H1 (cell line): Measurements from ENCODE around the gene POLR2C. TPM values are rescaled to one million over a fixed set of nuclear protein-coding genes. Genes with fewer than 3 reads are reported as not detected.
A peak's percentile ranks its signal among the peaks of the same experiment; 100 is the strongest.
"Not testable (repeated sequence)": the region's sequence is repeated elsewhere in the genome, so short reads cannot be mapped to it uniquely, and the experiment has no call there.

Experiments
- CTCF ChIA-PET: fragments of 300-600 bp; sonication (Branson Sonifier 250); formaldehyde crosslinking; loops from one replicate; lab custom pipeline; 2021; ENCODE audit not compliant: partially characterized antibody; lab: Charles Lee
- POLR2A ChIA-PET: fragments of 300-600 bp; sonication (Branson Sonifier 250); formaldehyde crosslinking; loops from one replicate; lab custom pipeline; 2021; ENCODE audit warnings: inconsistent platforms; ENCODE audit not compliant: partially characterized antibody; lab: Charles Lee
- DNase-seq, 2 experiments: peaks; one replicate each; pipeline versions ENCODE4 v3.0.0 to v3.0.0-alpha.2; 2010 to 2022; ENCODE audit warnings: low spot score in 2 of 2, low read depth in 1 of 2, mixed read lengths in 1 of 2
- FAIRE-seq: peaks from 2 replicates; lab custom pipeline; 2011; peaks lifted over from hg19 to GRCh38; lab: Jason Lieb, UNC
- H2AFZ ChIP-seq: 2 replicates; pipeline ENCODE4 v1.8.1; 2012; ENCODE audit warnings: low read length, inconsistent platforms
- H2AK5ac ChIP-seq: 2 replicates; pipeline ENCODE4 v1.6.1; 2013; ENCODE audit warnings: low read depth, low read length
- H2BK120ac ChIP-seq: replicated peaks from 2 replicates; pipeline ENCODE3; 2013; ENCODE audit warnings: low read depth, low read length, inconsistent platforms
- H2BK12ac ChIP-seq: 2 replicates; pipeline ENCODE4 v1.6.1; 2013; ENCODE audit warnings: low read depth, low read length
- H2BK15ac ChIP-seq: 2 replicates; pipeline ENCODE4 v1.6.1; 2013; ENCODE audit warnings: low read length
- H2BK20ac ChIP-seq: 2 replicates; pipeline ENCODE4 v1.6.1; 2013; ENCODE audit warnings: low read length
- H2BK5ac ChIP-seq: 2 replicates; pipeline ENCODE4 v1.6.1; 2013; ENCODE audit warnings: low read depth, low read length
- H3K14ac ChIP-seq: 2 replicates; pipeline ENCODE4 v1.6.1; 2013; ENCODE audit warnings: inconsistent platforms; ENCODE audit not compliant: insufficient read length
- H3K18ac ChIP-seq: 2 replicates; pipeline ENCODE4 v1.6.1; 2013; ENCODE audit warnings: low read length; ENCODE audit errors: extremely low read depth
- H3K23ac ChIP-seq: 2 replicates; pipeline ENCODE4 v1.6.1; 2013; ENCODE audit warnings: inconsistent platforms; ENCODE audit not compliant: insufficient read length
- H3K23me2 ChIP-seq: 2 replicates; pipeline ENCODE4 v1.6.1; 2013; ENCODE audit warnings: low read depth, low read length
- H3K27ac ChIP-seq: 2 replicates; pipeline ENCODE4 v1.6.1; 2011; ENCODE audit warnings: low read depth, low read length, inconsistent platforms
- H3K27me3 ChIP-seq, 4 experiments: replicated peaks in 1 of 4; 1 replicate in 1 of 4; 2 replicates in 3 of 4; pipeline versions ENCODE4 v1.6.1 to v1.8.1; 2011 to 2013; ENCODE audit warnings: low read length in 3 of 4, mild to moderate bottlenecking in 3 of 4, inconsistent platforms in 2 of 4, mixed read lengths in 2 of 4, moderate library complexity in 1 of 4; ENCODE audit not compliant: control insufficient read depth in 3 of 4, insufficient read depth in 3 of 4; ENCODE audit errors: extremely low read depth in 1 of 4
- H3K36me3 ChIP-seq, 4 experiments: 2 replicates each; pipeline versions ENCODE4 v1.6.1 to v1.8.1; 2011 to 2013; ENCODE audit warnings: mild to moderate bottlenecking in 4 of 4, low read length in 3 of 4, moderate library complexity in 2 of 4, control low read depth in 1 of 4, inconsistent platforms in 1 of 4; ENCODE audit not compliant: insufficient read depth in 4 of 4, control insufficient read depth in 2 of 4
- H3K4ac ChIP-seq: replicated peaks from 2 replicates; pipeline ENCODE3; 2013; ENCODE audit warnings: low read length, low read depth, mixed read lengths, inconsistent platforms; ENCODE audit not compliant: insufficient read length
- H3K4me1 ChIP-seq, 4 experiments: replicated peaks in 1 of 4; 1 replicate in 1 of 4; 2 replicates in 3 of 4; pipeline versions ENCODE4 v1.6.1 to v1.8.1; 2011 to 2013; ENCODE audit warnings: low read length in 3 of 4, inconsistent platforms in 2 of 4, mixed read lengths in 1 of 4; ENCODE audit not compliant: insufficient read depth in 4 of 4, control insufficient read depth in 3 of 4
- H3K4me2 ChIP-seq, 2 experiments: 2 replicates each; pipeline versions ENCODE4 v1.6.1 to v1.8.1; 2011 to 2013; ENCODE audit warnings: low read depth in 2 of 2, low read length in 2 of 2, control low read depth in 1 of 2, inconsistent platforms in 1 of 2, mild to moderate bottlenecking in 1 of 2; ENCODE audit not compliant: insufficient read depth in 1 of 2
- H3K4me3 ChIP-seq, 4 experiments: fragments of 200-600, 300-600 bp in 1 of 4; sonication (generic), shearing (Covaris generic), sonication (Bioruptor Twin) in 1 of 4; 2 replicates each; pipeline versions ENCODE4 v1.5.1 to v1.8.1; 2011 to 2016; ENCODE audit warnings: low read length in 4 of 4, low read depth in 3 of 4, control low read depth in 2 of 4, inconsistent platforms in 2 of 4, mild to moderate bottlenecking in 2 of 4, mixed read lengths in 1 of 4, moderate library complexity in 1 of 4; ENCODE audit not compliant: insufficient read depth in 2 of 4; ENCODE audit errors: extremely low read depth in 1 of 4
- H3K56ac ChIP-seq: replicated peaks from 2 replicates; pipeline ENCODE3; 2013; ENCODE audit warnings: low read depth, mild to moderate bottlenecking, mixed read lengths, low read length, inconsistent platforms; ENCODE audit not compliant: insufficient read length
- H3K79me1 ChIP-seq: 2 replicates; pipeline ENCODE4 v1.6.1; 2013; ENCODE audit warnings: low read depth, low read length, control low read depth
- H3K79me2 ChIP-seq, 2 experiments: 2 replicates each; pipeline versions ENCODE4 v1.6.1 to v1.8.1; 2012 to 2013; ENCODE audit warnings: low read length in 2 of 2, mild to moderate bottlenecking in 2 of 2, inconsistent platforms in 1 of 2; ENCODE audit not compliant: insufficient read depth in 2 of 2, control insufficient read depth in 1 of 2
- H3K9ac ChIP-seq, 4 experiments: replicated peaks in 1 of 4; 1 replicate in 1 of 4; 2 replicates in 3 of 4; pipeline versions ENCODE4 v1.6.1 to v1.8.1; 2011 to 2013; ENCODE audit warnings: low read depth in 3 of 4, low read length in 3 of 4, control low read depth in 2 of 4, mild to moderate bottlenecking in 2 of 4, moderate library complexity in 2 of 4, inconsistent platforms in 1 of 4; ENCODE audit errors: extremely low read depth in 1 of 4
- H3K9me3 ChIP-seq, 2 experiments: 2 replicates each; pipeline versions ENCODE4 v1.6.1 to v1.8.1; 2012 to 2013; ENCODE audit warnings: mild to moderate bottlenecking in 2 of 2, moderate library complexity in 2 of 2, control low read depth in 1 of 2, inconsistent platforms in 1 of 2, low read depth in 1 of 2, low read length in 1 of 2, mixed read lengths in 1 of 2; ENCODE audit not compliant: insufficient read depth in 2 of 2
- H4K20me1 ChIP-seq, 2 experiments: replicated peaks in 1 of 2; 2 replicates each; pipeline versions ENCODE3 to v1.8.1; 2011 to 2013; ENCODE audit warnings: inconsistent platforms in 2 of 2, low read length in 2 of 2, mild to moderate bottlenecking in 1 of 2; ENCODE audit not compliant: insufficient read depth in 2 of 2, control insufficient read depth in 1 of 2
- H4K5ac ChIP-seq: 2 replicates; pipeline ENCODE4 v1.6.1; 2013; ENCODE audit warnings: low read length, low read depth, mixed read lengths, inconsistent platforms; ENCODE audit not compliant: insufficient read length
- H4K8ac ChIP-seq: 2 replicates; pipeline ENCODE4 v1.8.0; 2013; ENCODE audit warnings: mild to moderate bottlenecking, moderate library complexity, low read length, inconsistent platforms; ENCODE audit not compliant: insufficient read depth; ENCODE audit errors: extremely low read depth
- H4K91ac ChIP-seq: replicated peaks from 2 replicates; pipeline ENCODE3; 2013; ENCODE audit warnings: low read length, mixed read lengths, inconsistent platforms; ENCODE audit not compliant: insufficient read length
- EP300 ChIP-seq, 2 experiments: IDR thresholded peaks; 1 replicate in 1 of 2; 2 replicates in 1 of 2; pipeline ENCODE4 v1.6.1; 2011 to 2012; ENCODE audit warnings: low read depth in 2 of 2, low read length in 2 of 2, mild to moderate bottlenecking in 2 of 2, borderline replicate concordance in 1 of 2, inconsistent platforms in 1 of 2, moderate library complexity in 1 of 2
- WGBS, 2 experiments: shearing (Covaris generic) in 1 of 2; methylation state at CpG; one replicate each; pipeline versions ENCODE4 v1.1.6 to v1.1.7; 2013 to 2015; ENCODE audit warnings: low lambda C conversion rate in 2 of 2, mixed read lengths in 2 of 2, inconsistent platforms in 1 of 2, low coverage in 1 of 2, missing lambda C conversion rate in 1 of 2; ENCODE audit not compliant: insufficient replicate concordance in 2 of 2, insufficient coverage in 1 of 2, insufficient read length in 1 of 2; ENCODE audit errors: extremely low coverage in 1 of 2, missing lambda C conversion rate in 1 of 2; 5-methylcytosine and 5-hydroxymethylcytosine counted together
- polyA plus RNA-seq, 7 experiments: library from polyadenylated mRNA; depleted of rRNA in 3 of 7; stranded (reverse) in 5 of 7; unstranded in 2 of 7; fragments of >200 nt in 5 of 7; fragments of 200-250 nt in 2 of 7; gene quantifications; 1 replicate in 5 of 7; 2 replicates in 1 of 7; 4 replicates in 1 of 7; pipeline versions ENCODE4 v1.2.1 to v1.2.3, GENCODE V29; 2011 to 2013; ENCODE audit warnings: missing spikeins in 2 of 7, mixed read lengths in 2 of 7
- total RNA-seq: library from RNA; stranded (reverse); fragmentation: NEBNext Ultra II Directional; extraction: Animal tissue kit (Norgen Biotek cat#: 25700); gene quantifications from 2 replicates; pipeline ENCODE4 v1.2.1, GENCODE V29; 2021

POLR2C gene
- total and polyA plus RNA-seq, 2 of the 8 experiments (the other 6 are each of a cell fraction or from before 2014, with no cell fraction given): 72.5 to 132 TPM

DNA sequence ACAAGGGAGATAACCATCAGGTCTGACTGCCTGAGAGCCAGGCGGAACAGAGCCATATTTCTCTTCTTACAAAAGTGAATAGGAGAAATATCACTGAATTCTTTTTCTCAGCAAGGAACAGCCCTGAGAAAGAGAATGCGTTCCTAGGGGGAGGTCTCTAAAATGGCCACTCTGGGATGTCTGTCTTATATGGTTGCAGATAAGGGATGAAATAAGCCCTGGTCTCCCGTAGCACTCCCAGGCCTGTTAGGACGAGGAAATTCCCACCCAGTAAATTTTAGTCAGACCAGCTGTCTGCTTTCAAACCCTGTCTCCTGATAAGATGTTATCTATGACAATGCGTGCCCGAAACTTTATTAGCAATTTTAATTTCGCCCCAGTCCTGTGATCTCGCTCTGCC is 22.5 kb upstream of the POLR2C start:
- CTCF ChIA-PET: interaction anchor here (1.4 to 1.5 kb wide), 2 partner anchors 23 to 86 kb away, joined by 3 to 4 read pairs; partner anchors contain the start of gene POLR2C

More for the DNA sequence above, 22.5 kb upstream of the POLR2C start:
- not testable (repeated sequence) for H4K91ac ChIP-seq, H3K9ac ChIP-seq, H3K4me2 ChIP-seq, H3K23ac ChIP-seq, H2AFZ ChIP-seq, H3K18ac ChIP-seq, H2BK20ac ChIP-seq, H2BK12ac ChIP-seq, H3K14ac ChIP-seq, H3K27ac ChIP-seq, H4K5ac ChIP-seq, H3K56ac ChIP-seq, H3K9me3 ChIP-seq, H3K79me1 ChIP-seq, H3K27me3 ChIP-seq, H2BK120ac ChIP-seq, H3K23me2 ChIP-seq, H4K20me1 ChIP-seq, H3K4me3 ChIP-seq, FAIRE-seq, H2BK5ac ChIP-seq, H3K4ac ChIP-seq, H2BK15ac ChIP-seq, DNase-seq, H4K8ac ChIP-seq, H3K4me1 ChIP-seq, H2AK5ac ChIP-seq
- peaks cover 3 to 21% of the 10 kb centered on the region in 2 experiments; a peak in 3 of 4 replicates for H3K79me2 ChIP-seq
- 89% methylated on average over 8 of the region's 8 CpGs; no CpG with 5 or more reads in 1 of the 2 experiments for WGBS, 2 experiments
- POLR2A ChIA-PET: interaction anchor here (1.0 kb wide), 1 partner anchor 46 kb away, joined by 3 read pairs; no protein-coding TSS in a partner anchor
- peak in 1 of 2 experiments; percentile 70; a peak in 1 of 3 replicates for TF ChIP-seq EP300 (IDR thresholded peaks at IDR 0.05; ENCODE audit: borderline replicate concordance in 1 of 2, low read depth in 2 of 2, low read length in 2 of 2)
- H3K36me3 ChIP-seq: peaks cover 4 to 30% (median 14%) of the 10 kb centered on the region in 4 experiments; a peak in 6 of 8 replicates
